GM18907 (cell line): Measurements from ENCODE around the gene SNAPC3.
"Not testable (repeated sequence)": the region's sequence is repeated elsewhere in the genome, so short reads cannot be mapped to it uniquely, and the experiment has no call there.

Experiments used
- ATAC-seq: cut with Tn5 transposase; IDR thresholded peaks from one replicate; pipeline ENCODE4 v1.9.1; 2021; ENCODE audit warnings: mild to moderate bottlenecking, moderate library complexity; ENCODE audit not compliant: unreplicated experiment

SNAPC3 gene

DNA sequence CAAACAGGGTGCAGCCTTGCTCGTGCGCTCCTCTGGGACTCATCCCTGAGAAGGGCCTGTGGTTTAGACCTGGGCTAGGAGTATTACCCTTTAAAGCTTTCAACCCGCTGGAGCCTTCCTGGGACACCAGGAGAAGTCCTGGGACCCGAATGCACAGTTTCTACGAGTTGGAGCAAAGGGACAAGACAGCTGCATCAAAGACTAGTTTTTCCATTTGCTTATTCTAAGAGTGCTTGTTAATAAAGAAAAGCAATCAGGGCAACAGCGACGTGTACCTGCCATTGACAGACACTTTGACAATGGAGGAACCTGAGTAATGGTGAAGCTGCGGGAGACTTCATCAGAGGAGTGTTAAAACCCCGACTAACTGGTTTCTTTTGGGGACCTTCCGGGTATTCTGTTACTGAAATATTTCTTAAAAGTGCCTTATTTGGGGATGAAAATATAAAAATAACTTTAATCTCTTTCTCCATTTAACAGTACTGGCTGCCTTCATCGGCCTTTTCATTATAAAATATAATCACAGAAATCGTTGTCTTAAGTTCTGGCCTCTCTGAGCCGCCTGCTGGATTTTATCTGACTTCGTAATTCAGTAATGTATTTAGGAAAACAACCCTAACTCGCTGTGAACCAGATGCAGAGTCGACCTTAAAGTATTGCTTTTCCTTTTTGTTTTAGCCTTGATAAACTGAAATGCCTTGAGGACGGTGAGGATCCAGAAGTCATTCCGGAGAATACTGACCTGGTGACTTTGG is 732 bp downstream of the SNAPC3 start:
- no peak for ATAC-seq

DNA sequence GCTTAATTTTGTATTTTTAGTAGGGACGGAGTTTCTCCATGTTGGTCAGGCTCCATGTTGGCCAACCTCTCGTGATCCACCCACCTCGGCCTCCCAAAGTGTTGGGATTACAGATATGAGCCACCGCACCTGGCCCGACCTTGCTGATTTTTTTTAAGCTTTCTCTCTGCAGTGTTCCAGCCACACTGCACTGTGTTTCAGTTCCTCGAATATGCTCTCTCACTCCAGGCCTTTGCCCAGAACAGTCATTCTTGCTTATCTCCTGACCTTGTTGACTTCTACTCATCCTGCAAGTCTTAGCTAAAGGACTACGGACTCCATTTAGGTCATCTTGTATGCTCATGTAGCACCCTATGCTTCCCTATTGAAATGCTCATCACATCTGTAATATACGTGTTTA is 3.3 kb downstream of the SNAPC3 start:
- ATAC-seq = peak; percentile 52

- not testable (repeated sequence) for ATAC-seq
These were observed 5.0 kb downstream of the SNAPC3 start for GRCh38 chr9:15427702-15428101.

DNA sequence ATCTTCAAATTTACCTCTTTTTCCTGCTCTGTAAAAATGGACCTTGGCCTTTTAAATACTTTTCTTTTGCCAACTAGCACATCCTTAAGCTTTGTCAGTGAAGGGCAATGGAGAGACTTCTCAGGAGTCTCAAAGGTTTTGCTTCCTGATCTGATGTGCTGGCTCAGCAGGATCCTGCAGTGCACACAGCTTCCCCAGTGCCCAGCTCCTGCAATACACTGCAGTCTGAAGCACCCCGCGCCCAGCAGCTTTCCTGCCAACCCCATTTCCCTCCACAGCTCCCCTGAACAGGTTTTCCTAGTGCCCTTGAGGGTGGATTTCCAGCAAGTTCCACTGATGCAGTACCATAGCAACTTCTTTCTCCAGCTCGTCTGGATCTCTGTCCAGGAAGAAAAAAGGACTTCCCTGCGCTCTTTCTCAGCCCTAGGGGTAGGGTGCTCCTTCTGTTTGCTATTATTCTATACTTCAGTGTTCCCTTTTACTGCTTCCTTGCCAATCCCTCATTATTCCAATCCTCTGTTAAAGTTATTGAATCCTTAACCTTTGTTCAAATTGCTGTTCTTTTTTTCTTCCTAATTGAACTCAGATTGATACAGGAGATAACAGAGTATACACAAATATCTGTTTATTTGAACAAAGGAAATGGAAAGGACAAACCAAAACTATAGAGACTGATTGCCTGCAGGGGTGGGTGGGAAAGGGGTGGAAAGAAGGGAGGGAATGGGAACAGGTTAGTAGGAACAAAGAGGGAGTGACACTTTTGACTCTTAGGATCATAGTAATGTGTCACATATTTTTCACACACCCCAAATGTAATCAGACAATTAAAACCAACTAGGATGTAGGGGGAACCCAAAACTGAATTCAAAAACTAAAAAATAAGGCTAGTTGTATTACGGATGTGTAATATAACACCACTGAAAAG is 8.5 kb downstream of the SNAPC3 start:
- no peak for ATAC-seq

GRCh38 chr9:15433191-15433590 is 10.5 kb downstream of the SNAPC3 start:
- ATAC-seq = no peak

GRCh38 chr9:15433661-15434060 is 11.0 kb downstream of the SNAPC3 start:
- ATAC-seq = no peak

DNA sequence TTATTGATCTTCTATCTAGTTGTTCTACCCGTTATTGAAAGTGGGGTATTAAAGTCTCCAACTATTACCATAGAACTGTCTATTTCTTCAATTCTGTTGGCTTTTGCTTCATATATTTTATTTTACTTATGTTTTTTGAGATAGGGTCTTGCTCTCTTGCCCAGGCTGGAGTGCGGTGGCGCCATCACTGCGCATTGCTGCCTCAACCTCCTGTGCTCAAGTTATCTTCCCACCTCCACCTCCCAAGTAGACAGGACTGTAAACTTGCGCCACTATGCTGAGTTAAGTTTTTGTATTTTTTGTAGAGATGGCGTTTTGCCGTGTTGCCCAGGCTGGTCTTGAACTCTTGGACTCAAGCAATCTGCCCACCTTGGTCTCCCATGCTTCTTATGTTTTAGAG is 16.2 kb downstream of the SNAPC3 start:
- ATAC-seq = no peak

DNA sequence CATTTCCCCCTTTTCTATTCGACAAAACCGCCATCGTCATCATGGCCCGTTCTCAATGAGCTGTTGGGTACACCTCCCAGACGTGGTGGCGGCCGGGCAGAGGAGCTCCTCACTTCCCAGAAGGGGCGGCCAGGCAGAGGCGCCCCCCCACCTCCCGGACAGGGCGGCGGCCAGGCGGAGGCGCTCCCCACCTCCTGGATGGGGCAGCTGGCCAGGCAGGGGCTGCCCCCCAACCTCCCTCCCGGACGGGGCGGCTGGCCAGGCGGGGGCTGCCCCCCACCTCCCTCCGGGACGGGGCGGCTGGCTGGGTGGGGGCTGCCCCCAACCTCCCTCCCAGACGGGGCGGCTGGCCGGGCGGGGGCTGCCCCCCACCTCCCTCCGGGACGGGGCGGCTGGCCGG is 19.2 kb downstream of the SNAPC3 start:
- ATAC-seq = not testable (repeated sequence)

DNA sequence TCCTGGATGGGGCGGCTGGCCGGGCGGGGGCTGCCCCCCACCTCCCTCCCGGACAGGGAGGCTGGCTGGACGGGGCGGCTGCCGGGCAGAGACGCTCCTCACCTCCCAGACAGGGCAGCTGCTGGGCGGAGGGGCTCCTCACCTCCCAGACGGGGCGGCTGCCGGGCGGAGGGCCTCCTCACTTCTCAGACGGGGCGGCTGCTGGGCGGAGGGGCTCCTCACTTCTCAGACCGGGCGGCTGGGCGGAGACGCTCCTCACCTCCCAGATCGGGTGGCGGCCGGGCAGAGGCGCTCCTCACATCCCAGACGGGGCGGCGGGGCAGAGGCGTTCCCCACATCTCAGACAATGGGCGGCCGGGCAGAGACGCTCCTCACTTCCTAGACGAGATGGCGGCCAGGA is 19.6 kb downstream of the SNAPC3 start:
- ATAC-seq = not testable (repeated sequence)

DNA sequence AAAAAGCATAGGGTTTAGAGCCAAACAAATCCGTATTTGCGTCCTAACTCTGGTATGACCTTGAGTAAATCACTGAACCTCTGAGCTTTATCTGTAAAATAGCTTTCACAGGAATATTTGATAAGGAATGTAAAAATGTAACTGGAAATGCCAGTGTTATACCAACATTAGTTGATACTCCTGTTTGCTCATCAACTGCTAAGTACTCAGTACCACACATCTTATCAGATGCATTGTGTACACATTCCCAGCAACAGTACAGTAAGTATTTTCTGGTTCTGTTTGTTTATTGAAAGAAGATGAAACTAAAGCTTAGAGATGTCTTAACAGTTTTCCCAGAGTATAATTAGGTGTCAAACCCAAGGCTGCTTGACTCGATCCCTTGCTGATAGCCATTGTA is 21.5 kb downstream of the SNAPC3 start:
- no peak for ATAC-seq

DNA sequence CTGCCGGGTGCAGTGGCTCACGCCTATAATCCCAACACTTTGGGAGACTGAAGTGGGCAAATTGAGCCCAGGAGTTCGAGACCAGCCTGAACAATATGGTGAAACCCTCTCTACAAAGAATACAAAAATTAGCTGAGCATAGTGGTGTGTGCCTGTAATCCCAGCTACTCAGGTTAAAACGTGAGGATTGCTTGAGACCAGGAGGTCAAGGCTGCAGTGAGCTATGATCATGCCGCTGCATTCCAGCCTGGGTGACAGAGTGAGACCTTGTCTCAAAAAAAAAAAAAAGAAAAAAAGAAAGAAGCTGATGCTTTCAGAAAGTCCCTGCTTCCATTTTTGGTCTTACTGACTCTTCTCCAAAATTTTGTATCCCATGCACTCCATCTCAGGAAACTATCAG is 31.3 kb downstream of the SNAPC3 start:
- ATAC-seq = no peak

DNA sequence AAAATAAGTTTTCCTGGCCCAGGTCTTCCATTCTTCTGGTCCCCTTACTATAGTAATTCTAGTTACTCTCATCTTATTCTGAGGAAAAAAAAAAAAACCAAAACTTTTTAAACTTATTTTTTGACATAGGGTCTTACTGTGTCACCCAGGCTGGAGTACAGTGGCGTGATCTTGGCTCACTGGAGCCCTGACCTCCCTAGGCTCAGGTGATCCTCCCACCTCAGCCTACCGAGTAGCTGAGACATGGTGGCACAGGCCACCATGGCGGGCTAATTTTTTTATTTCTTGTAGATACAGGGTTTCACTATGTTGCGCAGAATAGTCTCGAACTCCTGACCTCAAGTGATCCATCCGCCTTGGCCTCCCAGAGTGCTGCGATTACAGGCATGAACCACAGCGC is 38.4 kb downstream of the SNAPC3 start:
- no peak for ATAC-seq

GRCh38 chr9:15461601-15462000 is 38.9 kb downstream of the SNAPC3 start:
- ATAC-seq = no peak

DNA sequence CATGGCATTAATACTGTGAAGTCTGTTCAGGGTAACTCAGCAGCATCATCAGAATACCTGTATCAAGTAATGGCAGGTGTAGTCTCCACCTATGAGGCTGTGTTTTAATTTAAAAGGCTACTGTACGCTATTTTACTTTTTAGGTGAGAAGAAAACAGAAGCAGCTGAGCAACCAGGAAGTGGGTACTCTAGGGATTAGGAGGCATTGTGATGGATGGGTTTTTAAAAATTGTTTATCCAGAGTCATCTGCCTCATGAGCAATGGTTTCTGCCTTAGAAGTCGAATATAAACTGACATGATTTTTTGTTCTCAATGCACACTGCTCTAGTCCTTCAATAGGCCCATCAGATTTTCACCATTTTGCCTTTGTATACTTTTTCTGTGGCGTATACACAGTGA is 45.5 kb downstream of the SNAPC3 start:
- ATAC-seq = no peak

GRCh38 chr9:15469406-15469805 is 46.7 kb downstream of the SNAPC3 start:
- no peak for ATAC-seq

DNA sequence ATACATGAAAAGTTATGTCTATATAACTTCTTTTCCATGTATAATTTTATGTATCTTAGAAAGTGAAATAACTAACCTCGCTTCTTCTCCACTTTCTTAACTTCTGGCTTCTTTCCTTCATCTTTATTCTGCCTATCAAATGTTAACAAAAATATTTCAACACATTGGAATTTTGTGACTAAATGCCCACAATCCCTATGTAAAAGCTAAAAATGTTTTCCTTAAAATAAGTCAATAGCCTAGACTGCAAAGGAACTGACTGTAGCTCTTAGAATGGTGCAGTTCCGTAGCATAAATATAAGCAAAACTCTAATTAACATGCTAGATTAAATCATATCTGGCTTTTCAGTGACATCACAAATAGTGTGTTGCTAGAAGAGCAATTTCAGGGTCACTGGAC is 47.2 kb downstream of the SNAPC3 start:
- no peak for ATAC-seq

DNA sequence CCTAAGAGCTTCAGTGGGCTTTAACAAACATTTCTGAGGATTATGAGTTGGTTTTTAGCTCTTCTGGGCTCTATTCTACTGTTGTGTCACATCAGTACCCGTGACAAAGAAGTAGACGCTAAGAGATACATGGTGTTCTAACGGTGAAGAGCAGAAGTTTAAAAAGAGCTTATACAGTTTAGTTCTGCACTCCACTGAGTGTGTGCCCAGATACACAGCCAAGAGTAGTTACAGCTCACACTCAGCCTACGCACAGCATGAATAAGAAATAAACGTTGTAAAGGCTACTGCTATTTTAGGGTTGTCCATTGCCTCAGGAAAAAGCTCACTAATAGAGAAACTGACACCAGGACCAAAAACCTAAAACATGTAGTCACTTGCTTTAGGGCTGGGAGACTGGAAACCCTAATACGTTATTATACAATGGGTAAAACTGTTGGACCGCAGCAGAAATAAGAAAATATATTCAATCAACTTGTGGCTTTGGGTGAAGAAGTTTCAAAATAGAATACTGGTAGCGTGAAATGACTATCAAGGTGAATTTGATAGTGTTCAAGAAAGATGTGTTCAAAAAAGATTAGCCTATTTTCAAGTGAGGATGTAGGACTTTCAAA is 53.4 kb downstream of the SNAPC3 start:
- ATAC-seq = peak; percentile 46

GRCh38 chr9:15480028-15480427 is 57.4 kb downstream of the SNAPC3 start:
- ATAC-seq = no peak

- ATAC-seq = no peak
These were observed 59.5 kb downstream of the SNAPC3 start for GRCh38 chr9:15482146-15482545.

- peak; percentile 48 for ATAC-seq
These were observed 62.1 kb downstream of the SNAPC3 start for GRCh38 chr9:15484802-15485201.

DNA sequence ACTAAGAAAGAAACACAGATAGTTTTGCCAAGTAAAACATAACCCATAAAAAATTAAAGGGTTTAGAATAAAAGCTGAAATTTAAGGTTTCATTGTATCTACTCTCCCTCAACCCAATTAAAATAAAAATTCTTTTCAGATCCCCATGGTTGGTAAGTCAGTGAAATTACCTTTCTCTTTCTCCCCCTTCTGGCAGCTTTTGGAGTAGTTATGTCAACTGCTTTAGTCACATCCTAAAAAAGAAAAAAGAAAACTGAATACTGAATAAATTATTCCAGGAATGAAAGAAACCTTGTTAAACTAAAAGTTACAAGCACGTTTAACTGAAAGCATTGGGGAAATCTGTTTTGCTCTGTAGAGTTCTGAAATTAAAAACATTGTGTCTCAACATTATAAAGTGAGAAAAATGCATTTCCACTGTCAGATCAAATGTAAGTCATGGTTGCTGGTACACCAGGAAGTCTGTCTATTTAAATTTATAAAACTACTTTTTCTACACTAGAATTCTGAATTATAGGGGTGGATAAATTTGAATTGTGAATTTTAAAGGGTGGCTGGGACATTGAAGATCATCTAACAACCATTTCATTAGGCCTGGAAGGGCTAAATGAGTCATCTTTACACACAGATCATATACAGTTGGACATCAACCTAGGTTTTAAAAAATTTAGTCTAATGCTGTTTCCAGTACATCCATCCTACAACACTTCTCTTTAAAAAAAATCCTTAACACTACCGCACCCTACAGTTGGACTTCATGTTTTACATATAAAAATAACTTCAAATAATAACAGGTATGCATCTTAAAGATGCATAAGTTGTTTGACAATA is 63.4 kb downstream of the SNAPC3 start:
- ATAC-seq = no peak
